CD4-positive, alpha-beta T cell treated with Interleukin-6 at 100 ng/mL for 8 hours (primary cell): Measurements from ENCODE around the gene IYD.
"Not testable (repeated sequence)": the region's sequence is repeated elsewhere in the genome, so short reads cannot be mapped to it uniquely, and the experiment has no call there.

Experiments
- DNase-seq: peaks from one replicate; pipeline ENCODE4 v3.0.0-alpha.2; 2020; ENCODE audit warnings: mixed read lengths, low spot score

Gene IYD

DNA sequence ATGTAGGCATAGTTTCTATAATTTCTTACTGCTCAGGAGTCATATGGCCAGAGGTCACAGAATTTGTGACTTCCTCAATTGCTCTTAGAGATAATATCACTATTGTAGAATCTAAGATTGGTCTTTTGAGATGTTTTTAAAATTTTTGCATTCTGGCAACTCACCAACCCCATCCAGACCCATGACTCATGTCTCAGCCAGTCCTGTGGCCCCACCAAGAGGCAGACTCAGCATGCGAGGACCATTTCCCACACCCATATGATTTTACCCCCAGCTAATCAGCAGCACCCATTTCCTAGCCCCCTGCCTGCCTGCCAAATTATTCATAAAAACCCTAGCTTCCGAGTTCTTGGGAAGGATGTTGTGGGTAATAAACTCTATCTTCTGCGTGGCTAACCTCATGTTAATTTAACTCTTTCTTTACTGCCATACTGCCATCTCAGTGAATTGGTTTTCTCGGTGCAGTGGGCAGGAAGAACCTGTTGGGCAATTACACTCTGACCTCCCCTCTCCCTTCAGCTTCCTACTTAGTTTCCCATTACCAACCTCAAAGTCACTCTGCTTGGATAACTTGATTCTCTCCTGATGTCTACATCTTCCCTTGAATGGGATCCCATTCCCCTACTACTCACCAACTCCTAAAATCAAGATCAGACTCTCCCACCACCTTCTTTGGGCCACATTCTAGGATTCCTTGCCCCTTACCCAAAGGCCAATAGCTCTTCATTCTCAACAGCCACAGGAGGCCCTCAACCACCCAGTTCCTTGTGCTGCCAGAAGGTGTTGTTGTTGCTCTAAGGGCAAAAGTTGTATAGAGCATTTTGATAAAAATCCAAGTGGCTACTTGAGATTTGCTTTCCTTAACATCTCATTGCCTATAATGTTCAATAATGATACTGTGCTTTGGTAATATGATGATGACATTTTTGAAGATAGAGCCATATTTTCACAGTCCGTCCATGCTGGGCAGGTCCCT is 16.2 kb upstream of the IYD start:
- DNase-seq: no peak

DNA sequence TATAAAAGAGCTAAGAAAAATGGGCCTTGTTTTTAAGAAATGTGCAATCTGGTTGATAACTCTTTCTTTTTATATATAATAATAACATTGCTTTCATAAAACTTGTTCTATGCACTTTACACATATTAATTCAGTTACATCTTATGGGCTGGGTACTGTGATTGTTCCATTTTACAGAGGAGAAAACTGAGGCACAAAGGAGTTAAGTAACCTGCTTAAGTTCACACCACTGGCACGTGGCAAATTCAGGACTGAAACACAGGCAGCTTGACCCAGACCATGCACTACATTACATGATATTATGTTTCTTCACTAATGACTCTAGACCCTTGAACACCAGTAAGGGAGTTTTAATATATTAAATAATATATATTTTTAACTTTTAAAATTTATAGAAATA is 15.4 kb upstream of the IYD start:
- no peak for DNase-seq

DNA sequence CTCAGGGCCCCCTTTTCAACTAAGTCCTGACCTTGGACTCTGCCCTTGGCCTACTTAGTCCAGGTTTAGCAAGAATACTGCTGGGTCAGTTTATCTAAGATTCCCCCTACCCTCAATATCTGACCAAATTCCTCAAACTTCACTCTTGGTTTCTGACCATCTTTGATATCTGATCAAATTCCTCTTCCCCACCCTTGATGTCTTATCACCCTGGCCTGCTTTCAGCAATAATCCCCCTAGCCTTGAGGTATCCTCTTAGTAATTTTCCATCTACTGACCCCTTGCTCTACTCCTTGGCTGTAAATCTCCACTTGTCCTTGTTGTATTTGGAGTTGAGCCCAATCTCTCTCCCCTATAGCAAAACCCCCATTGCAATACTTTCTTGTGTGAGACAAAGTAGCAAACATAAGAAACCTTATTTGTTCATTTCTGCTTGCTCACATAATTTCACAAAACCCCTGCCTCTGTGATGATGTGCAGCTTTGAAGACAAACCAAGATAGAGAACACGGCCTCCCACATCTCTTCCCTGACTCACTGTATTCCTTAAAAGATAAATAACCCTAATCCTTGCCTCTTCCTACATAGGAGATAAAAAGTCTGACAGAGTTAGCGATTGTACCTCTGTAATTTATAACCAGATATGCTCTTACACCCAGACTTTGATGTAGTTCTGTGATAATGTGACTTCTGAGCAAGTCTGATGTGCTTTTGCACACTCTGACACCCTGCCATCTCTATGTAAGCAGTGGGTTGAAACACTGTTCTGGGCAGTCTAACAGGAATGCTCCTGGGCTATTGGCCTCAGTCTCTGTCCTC is 13.8 kb upstream of the IYD start:
- no peak for DNase-seq

DNA sequence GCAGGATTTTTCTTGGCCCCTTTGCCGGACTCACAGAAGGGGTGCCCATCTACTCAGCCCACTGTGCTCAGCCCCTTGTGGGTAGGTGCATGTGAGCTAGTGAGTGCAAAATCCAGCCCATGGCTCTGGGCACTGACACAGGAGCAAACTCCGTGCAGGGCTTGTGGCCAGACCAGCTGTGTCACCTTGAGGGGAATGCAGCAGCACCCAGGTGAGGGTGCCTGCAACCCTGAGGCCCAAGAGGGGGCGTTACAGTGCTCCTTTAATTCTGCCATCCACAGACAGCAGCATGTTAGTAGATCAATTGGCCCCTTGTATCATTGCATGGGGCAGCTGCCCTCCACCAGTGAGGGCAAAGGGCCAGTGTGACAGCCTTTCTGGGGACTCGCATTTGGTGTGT is 12.9 kb upstream of the IYD start:
- no peak for DNase-seq

DNA sequence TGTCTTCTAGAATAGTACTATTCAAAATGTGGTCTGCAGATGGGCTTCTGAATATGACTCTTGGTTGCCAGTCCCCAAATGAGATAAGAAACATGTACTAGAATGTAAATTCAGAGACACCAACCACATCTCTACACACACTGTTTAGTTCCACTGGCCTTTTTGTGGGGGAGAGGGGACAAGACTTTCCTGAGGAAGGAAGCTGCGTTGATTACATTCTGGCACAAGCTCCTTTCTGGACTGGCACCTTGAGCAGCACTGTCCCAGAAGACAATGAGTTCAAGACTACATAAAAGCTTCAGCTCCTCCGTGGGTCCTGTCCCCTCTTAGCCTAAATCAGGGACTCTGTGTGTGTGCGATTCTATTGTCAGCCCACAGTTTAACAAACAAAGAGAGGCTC is 6.9 kb upstream of the IYD start:
- DNase-seq: no peak

DNA sequence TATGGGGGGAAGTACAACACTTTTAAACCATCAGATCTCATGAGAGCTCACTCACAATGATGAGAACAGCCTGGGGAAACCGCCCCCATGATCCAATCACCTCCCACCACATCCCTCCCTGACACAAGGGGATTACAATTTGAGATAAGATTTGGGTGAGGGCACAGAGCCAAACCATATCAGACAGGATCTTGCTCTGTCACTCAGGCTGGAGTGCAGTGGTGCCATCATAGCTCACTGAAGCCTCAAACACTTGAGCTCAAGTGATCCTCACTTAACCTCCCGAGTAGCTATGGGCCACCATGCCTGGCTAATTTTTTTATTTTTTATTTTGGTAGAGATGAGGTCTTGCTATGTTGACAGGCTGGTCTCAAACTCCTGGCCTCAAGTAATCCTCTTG is 5.1 kb upstream of the IYD start:
- DNase-seq: no peak

DNA sequence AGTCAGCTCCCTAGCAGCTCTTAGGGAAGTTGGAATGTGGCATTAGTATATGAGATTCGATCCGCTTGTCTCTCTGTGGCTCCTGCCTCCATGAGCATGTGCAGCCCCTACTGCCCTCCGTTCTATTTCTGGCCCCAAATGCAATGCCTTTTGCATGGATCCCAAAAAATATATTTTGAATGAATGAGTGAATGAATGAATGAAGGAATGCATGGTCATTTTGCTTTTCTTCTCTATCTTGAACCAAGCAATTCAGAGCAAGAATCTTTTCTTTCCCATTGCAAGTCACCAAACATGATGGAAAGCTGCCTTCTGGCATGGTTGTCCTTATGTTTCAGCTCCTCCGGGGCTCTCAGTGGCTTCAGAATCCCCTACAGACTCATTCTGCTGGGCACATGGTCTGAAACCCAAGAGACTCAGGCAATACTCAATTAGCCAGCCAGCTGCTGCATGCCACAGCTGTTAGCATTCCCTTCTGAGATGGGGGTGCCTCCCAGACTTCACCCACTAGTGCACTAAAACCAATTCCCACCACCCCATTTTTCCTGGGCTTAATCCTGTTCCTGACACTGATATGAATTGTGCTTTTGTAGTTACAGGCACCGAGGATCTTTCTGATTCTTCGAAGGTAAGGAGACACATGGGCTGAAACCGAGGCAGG is 2.6 kb upstream of the IYD start:
- no peak for DNase-seq

DNA sequence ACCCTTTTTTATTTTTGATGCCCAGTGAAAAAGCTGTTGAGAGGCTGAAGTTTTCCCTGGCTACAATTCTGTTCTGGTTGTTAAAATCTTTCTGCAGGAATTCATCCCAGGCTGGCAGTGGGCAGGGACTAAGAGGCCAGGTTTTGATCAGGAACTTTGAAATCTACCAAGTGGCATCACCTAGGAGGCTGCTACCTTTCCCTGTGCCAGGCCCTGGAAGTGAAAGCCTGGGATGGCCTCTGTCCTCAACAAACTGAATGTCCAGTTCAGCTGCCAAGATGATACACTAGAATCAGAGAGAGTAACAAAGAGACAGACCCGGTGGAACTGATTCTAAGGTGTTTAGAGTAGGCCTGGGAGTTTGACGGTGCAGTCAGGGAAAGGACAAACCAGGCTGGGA is 596 bp downstream of the IYD start:
- no peak for DNase-seq

DNA sequence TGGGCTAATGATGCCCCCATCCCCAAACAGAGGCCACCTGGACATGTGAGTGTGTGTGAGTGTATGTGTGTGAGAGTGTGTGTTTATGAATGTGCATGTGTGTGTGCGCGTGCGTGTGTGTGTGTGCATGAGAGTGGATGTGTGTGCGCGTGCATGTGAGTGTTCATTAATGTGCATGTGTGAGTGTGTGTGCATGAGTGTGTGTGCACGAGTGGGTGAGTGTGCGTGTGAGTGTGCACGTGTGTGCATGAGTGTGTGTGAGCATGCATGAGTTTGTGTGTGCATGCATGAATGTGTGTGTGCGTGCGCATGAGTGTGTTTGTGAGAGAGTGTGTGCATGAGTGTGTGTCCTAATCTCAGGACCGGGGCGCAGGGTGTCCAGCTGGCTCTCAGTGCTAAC is 1.3 kb downstream of the IYD start:
- no peak for DNase-seq

DNA sequence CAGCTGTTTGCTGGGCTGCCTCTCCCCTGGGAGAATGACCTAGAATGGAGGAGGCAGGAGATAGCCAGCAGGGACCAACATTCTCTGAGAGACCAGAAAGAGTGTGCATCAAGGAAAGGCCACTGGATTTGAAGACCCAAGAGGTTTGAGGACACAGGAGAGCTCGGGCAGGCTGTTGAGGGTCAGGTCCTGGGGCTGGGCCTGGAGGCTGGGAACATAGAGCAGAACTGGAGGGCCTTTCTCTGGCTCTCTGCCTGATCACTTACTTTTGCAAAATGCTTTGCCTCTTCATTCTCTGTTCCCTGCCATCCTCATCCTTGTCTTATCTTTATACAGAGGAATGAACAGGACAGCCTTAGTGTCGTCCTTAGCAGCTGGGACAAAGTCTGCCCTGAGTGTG is 2.5 kb downstream of the IYD start:
- no peak for DNase-seq

DNA sequence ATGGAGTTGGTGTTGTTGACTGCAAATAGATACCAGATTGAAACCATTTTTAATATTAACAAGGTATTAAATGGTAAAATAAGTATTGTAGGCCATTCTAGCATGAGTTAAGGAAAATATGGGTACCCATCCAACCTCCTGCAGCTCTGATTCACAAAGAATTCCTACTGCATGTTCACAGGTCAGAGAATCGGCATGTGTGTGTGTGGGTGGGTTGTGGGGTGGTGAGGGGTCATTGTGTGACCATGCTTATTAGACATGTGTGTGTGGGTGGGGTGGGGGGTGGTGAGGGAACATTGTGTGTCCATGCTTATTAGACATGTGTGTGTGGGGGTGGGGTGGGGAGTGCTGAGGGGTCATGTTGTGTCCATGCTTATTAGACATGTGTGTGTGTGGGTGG is 3.2 kb downstream of the IYD start:
- no peak for DNase-seq

DNA sequence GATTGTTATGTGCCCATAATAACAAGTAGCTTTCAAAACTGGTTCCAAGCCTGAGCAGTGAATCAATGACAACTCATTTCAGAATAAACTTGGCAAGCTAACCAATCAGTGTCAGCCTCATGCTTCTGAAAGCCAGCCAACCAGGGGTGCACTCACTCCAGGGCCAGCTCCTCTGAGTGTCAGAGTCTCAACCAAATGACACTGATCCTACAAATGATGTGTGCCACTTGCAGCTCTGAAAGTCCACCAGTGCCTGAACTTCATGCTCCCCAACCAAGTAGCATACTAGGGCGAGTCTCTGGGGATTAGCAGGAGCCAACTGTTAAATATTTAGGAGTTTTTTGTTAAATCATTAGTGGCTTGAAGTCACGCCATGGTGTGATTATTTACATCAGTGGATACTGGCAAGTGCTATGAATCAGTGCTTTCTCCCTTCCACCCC is 4.5 kb downstream of the IYD start:
- no peak for DNase-seq

DNA sequence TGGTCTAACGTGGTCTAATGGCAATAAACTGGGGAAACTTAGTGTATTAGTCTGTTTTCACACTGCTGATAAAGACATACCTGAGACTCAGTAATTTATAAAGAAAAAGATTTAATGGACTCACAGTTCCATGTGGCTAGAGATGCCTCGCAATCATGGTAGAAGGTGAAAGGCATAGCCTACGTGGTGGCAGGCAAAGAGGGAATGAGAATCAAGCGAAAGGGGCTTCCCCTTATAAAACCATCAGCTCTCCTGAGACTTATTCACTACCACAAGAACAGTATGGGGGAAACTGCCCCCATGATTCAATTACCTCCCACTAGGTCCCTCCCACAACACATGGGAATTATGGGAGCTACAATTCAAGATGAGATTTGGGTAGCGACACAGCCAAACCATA is 5.5 kb downstream of the IYD start:
- not testable (repeated sequence) for DNase-seq

DNA sequence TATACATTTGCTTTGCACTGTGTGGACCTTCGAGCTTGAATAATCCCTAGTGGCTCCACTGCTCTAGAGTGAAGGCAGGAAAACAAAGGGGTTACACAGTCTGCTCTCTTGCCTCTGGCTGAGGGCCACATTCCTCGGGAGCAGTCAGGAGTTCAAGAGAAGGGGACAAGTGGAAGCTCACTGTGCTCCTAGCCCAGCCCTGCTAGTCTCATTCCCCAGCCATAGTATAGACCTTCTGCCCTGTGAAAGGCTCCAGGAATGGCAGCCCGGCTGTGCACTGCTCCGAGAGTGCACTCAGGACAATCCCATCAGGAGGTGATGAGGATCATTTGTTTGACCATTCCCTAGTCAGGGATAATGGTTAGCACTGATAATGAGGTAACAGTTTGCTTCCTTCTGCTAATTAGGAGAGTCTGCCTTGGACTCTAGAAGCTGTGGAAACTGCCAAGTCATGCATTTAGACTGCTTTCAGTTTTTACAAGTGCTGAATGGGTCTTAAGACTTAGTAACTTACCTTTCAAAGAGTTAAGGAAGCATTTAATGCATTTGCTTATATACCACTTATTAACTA is 8.5 kb downstream of the IYD start:
- DNase-seq: no peak

DNA sequence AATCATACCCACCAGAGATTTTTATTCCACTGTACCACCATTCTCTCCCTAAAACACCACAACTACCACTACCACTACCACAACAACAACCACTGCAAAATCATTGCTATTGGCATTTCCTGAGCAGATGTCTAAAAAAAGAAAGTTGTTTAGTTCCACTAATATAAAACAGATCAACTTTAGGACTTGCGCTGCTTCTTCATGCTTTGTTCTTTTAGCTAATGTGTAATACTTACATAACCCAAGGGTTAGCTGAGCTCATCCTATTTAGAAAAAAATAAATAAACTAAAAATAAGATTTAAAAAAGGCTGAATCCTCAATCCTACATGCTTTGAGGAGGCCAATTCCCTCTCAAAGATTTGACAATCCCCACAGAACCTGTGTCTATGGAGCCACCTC is 11.4 kb downstream of the IYD start:
- DNase-seq: no peak

DNA sequence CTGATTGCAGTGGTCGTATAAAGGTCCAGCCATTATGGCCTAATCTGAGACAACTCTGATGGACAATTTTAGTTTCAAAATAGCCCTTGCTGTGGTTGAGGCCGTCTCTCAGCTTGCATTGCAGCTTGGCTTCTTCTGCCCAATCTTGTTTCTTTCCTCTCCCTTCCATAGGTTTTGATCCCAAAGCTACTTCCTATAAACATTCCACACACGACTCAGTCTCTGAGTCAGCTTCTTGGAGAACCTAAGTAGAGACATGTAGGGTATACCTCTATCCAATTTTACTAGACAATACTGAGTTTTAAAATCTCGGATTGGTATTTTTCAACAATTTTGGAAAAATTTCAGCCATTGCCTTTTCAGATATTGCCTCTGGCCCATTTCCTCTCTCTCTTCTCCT is 13.4 kb downstream of the IYD start:
- no peak for DNase-seq

DNA sequence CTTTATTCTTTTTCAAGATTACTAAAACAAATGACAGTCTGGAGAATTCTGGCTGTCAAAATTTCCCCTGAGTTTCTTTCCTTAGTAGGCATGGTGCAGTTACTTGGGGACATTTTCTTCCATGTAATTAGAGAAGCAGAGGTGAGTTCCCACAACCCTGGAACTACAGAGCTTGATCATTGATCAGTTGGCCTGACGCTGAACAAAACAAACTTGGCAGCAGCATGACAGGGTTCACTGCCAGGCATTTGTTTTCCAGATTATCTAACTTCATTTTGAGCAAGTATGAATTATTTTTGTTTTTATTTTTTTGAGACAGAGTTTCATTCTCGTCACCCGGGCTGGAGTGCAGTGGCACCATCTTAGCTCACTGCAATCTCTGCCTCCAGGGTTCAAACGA is 22.6 kb downstream of the IYD start:
- no peak for DNase-seq

DNA sequence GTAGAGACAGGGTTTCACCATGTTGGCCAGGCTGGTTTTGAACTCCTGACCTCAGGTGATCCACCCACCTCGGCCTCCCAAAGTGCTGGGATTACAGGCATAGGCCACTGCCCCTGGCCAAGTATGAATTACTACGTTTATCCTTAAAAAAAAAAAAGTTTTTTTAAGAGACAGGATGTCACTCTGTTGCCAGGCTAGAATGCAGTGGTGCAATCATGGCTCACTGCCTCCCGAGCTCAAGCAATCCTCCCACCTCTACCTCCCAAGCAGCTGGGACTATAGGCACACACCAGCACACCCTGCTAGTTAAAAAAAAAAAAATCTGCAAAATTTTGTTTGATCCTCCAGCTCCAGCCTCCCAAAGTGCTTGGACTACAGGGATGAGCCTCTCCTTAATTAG is 23.1 kb downstream of the IYD start:
- DNase-seq: no peak

DNA sequence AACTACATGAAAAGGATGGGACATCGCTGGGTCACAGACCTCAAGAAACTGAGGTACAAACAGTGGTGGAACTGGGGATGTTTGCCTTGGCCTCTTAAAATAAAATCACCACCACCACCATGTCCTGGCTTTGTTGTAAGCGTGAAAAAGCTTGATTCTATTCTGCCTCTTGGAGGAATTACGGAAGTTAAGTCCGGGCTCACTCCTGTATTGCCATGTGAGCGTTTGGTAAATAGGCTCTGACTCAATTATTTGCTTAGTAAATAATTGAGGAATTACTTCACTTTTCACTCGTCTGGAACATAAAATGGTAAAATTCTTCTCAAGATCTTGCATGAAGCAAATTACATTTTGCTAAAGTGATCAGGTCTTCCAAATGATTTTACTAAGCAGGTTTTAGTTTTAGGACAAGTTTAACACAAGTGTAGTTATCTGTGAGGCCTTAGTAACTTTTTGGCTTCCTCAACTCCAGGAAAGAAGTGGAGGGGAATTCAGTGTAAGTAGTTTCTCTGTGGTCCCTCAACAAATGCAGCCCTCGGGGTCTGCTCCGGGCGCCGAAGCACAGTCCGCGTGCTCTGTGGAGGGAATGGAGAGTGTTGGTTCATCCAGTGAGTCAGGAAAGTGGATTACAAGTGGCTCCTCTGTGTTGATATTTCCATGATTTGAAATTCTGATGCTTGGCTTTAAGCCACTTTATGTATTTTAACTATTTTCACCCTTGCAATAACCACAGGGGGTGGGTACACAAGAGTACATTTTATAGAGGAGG is 23.8 kb downstream of the IYD start:
- DNase-seq: no peak

DNA sequence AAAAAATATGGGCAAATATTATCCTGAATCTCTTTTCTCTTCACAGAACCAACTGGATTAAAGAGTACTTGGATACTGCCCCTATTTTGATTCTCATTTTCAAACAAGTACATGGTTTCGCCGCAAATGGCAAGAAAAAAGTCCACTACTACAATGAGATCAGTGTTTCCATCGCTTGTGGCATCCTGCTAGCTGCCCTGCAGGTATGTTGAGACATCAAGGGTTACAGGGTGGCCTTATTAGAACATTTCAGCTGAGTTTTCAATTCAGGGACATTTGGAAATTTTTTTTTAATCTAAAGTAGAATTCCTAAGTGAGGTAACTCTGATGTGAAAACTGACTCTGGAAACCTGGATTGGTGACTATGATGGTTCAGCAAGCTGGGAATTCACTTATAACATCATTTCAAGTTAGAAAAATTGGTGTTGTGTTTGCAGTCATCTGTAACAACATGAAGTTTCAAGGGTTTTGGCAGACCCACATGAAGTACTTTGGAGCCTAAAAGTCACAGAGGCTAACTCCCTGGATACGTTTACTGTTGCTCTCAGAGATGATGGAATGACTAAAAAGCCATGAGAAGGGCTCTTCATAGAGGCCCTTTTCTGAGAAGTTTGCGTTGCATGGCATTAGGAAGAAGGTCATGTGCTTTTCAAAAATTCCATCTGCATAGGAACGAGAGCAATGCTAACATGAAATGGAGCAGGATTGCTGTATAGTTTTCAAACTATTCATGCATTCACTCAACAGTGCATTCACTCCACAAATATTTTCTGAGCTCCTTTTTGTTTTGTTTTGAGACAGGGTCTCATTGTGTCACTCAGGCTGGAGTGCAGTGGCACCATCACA is 25.5 kb downstream of the IYD start:
- DNase-seq: no peak

DNA sequence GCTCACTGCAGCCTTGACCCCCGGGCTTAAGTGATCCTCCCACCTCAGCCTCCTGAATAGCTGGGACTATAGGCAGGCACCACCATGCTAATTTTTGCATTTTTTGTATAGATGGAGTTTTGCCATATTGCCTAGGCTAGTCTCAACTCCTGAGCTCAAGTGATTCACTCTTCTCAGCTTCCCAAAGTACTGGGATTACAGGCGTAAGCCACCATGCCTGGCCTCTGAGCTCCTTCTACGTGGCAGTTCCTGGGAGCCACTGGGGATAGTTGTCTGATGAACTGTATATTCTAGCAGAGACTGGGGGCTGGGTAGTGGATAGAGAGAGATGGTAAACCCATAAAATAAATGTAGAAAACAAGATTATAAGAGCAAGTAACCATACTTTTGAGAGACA is 26.1 kb downstream of the IYD start:
- DNase-seq: no peak
